C1 segment of cervical spinal cord (tissue), 14 donors: ENCODE results near the gene TENT4A.

ENCODE experiments used
- DNase-seq, 14 donors: peaks; one replicate each; lab custom pipeline; 2025; lab: John Stamatoyannopoulos, UW

Gene TENT4A

GRCh38 chr5:6717247-6717646, 4.0 kb downstream of the TENT4A start:
- DNase-seq: peak in 1 of 14 donors; percentile 27

GRCh38 chr5:6717687-6718086, 4.5 kb downstream of the TENT4A start:
- no peak for DNase-seq

- DNase-seq: no peak
Measured at GRCh38 chr5:6718161-6718681, 5.0 kb downstream of the TENT4A start.

- no peak for DNase-seq
Measured at GRCh38 chr5:6718718-6719117, 5.5 kb downstream of the TENT4A start.

GRCh38 chr5:6719417-6719816, 6.2 kb downstream of the TENT4A start:
- DNase-seq: no peak

- DNase-seq: no peak
Measured at GRCh38 chr5:6719896-6720560, 6.8 kb downstream of the TENT4A start.

GRCh38 chr5:6720561-6720921, 7.3 kb downstream of the TENT4A start:
- DNase-seq: no peak

GRCh38 chr5:6721442-6721841, 8.2 kb downstream of the TENT4A start:
- DNase-seq: peak in 1 of 14 donors; percentile 21

GRCh38 chr5:6722015-6722414, 8.8 kb downstream of the TENT4A start:
- DNase-seq: peak in 1 of 14 donors; percentile 21

- no peak for DNase-seq
Measured at GRCh38 chr5:6723122-6723815, 10.0 kb downstream of the TENT4A start.

- no peak for DNase-seq
Measured at GRCh38 chr5:6723816-6724300, 10.6 kb downstream of the TENT4A start.

GRCh38 chr5:6724321-6724929, 11.2 kb downstream of the TENT4A start:
- no peak for DNase-seq

GRCh38 chr5:6725421-6725820, 12.2 kb downstream of the TENT4A start:
- DNase-seq: no peak

GRCh38 chr5:6726006-6726405, 12.8 kb downstream of the TENT4A start:
- no peak for DNase-seq

- no peak for DNase-seq
Measured at GRCh38 chr5:6727231-6727630, 14.0 kb downstream of the TENT4A start.

- no peak for DNase-seq
Measured at GRCh38 chr5:6728011-6728794, 15.0 kb downstream of the TENT4A start.

GRCh38 chr5:6728795-6729183, 15.6 kb downstream of the TENT4A start:
- DNase-seq: no peak

GRCh38 chr5:6729386-6730310, 16.4 kb downstream of the TENT4A start:
- no peak for DNase-seq

GRCh38 chr5:6730407-6730806, 17.2 kb downstream of the TENT4A start:
- no peak for DNase-seq

GRCh38 chr5:6730807-6731206, 17.6 kb downstream of the TENT4A start:
- DNase-seq: no peak
